HL-60 (cell line): ENCODE results near the gene PCID2.

Experiments used
- DNase-seq, 2 experiments: peaks; one replicate each; pipeline ENCODE4 v3.0.0-alpha.2; 2010 to 2020; ENCODE audit warnings: low read depth in 1 of 2, low spot score in 1 of 2
- H3K27ac ChIP-seq: fragments of 250-450 bp; sonication (Bioruptor Pico); replicated peaks from 2 replicates; pipeline ENCODE4 v1.5.1; 2020; ENCODE audit warnings: mild to moderate bottlenecking, moderate library complexity
- H3K27me3 ChIP-seq: fragments of 250-450 bp; sonication (Bioruptor Pico); 2 replicates; pipeline ENCODE4 v1.5.1; 2021; ENCODE audit warnings: mild to moderate bottlenecking, moderate library complexity; ENCODE audit not compliant: insufficient read depth, poor library complexity, severe bottlenecking
- H3K4me3 ChIP-seq: replicated peaks from 2 replicates; pipeline ENCODE4 v1.5.1; 2011; ENCODE audit warnings: mild to moderate bottlenecking, control low read depth, low read length; ENCODE audit not compliant: insufficient read depth
- GABPA ChIP-seq: IDR thresholded peaks from 2 replicates; pipeline ENCODE4 v1.6.1; 2012; ENCODE audit warnings: low read depth
- POLR2AphosphoS5 ChIP-seq: IDR thresholded peaks from 2 replicates; pipeline ENCODE4 v1.6.1; 2012; ENCODE audit warnings: low read depth
- SPI1 ChIP-seq: IDR thresholded peaks from 2 replicates; pipeline ENCODE4 v1.6.1; 2012; ENCODE audit warnings: low read depth, mild to moderate bottlenecking, borderline replicate concordance
- TF ChIP-seq, protein P1 (sequence below): IDR thresholded peaks from one replicate; pipeline ENCODE4 v1.5.1; 2011; ENCODE audit warnings: low read length, control low read depth, inconsistent platforms; ENCODE audit not compliant: insufficient read depth
- TF ChIP-seq, protein P2 (sequence below): IDR thresholded peaks from 2 replicates; pipeline ENCODE4 v1.6.1; 2012; ENCODE audit warnings: low read depth; ENCODE audit not compliant: insufficient replicate concordance

PCID2 gene

DNA sequence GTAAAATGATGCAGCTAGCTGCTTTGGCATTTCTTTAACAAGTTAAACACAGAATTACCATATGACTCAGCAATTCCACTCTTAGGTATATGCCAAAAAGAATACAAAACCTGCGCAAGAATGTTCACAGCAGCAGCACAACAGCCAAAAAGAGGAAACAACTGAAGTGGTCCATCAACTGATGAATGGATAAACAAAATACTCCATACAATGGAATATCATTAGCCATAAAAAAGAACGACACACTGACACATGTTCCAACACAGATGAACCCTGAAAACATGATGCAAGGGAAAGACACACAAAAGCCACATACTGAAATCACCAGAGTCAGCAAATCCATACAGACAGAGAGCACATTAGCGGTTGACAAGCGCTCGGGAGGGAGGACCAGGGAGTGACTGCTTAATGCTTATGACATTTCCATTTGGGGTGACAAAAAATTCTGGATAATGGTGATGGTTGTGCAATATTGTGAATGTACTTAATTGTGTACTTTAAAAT lies 3.0 kb downstream of the PCID2 start:
- Histone ChIP-seq H3K27ac (no peak overlapping the region), H3K27me3 (no peaks in the 10 kb centered on the region), H3K4me3 (no peak overlapping the region)
- no peak for DNase-seq
- TF ChIP-seq, protein P1, sequence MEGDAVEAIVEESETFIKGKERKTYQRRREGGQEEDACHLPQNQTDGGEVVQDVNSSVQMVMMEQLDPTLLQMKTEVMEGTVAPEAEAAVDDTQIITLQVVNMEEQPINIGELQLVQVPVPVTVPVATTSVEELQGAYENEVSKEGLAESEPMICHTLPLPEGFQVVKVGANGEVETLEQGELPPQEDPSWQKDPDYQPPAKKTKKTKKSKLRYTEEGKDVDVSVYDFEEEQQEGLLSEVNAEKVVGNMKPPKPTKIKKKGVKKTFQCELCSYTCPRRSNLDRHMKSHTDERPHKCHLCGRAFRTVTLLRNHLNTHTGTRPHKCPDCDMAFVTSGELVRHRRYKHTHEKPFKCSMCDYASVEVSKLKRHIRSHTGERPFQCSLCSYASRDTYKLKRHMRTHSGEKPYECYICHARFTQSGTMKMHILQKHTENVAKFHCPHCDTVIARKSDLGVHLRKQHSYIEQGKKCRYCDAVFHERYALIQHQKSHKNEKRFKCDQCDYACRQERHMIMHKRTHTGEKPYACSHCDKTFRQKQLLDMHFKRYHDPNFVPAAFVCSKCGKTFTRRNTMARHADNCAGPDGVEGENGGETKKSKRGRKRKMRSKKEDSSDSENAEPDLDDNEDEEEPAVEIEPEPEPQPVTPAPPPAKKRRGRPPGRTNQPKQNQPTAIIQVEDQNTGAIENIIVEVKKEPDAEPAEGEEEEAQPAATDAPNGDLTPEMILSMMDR = no peak
- no peak for TF ChIP-seq GABPA
- TF ChIP-seq POLR2AphosphoS5 = no peak
- TF ChIP-seq, protein P2, sequence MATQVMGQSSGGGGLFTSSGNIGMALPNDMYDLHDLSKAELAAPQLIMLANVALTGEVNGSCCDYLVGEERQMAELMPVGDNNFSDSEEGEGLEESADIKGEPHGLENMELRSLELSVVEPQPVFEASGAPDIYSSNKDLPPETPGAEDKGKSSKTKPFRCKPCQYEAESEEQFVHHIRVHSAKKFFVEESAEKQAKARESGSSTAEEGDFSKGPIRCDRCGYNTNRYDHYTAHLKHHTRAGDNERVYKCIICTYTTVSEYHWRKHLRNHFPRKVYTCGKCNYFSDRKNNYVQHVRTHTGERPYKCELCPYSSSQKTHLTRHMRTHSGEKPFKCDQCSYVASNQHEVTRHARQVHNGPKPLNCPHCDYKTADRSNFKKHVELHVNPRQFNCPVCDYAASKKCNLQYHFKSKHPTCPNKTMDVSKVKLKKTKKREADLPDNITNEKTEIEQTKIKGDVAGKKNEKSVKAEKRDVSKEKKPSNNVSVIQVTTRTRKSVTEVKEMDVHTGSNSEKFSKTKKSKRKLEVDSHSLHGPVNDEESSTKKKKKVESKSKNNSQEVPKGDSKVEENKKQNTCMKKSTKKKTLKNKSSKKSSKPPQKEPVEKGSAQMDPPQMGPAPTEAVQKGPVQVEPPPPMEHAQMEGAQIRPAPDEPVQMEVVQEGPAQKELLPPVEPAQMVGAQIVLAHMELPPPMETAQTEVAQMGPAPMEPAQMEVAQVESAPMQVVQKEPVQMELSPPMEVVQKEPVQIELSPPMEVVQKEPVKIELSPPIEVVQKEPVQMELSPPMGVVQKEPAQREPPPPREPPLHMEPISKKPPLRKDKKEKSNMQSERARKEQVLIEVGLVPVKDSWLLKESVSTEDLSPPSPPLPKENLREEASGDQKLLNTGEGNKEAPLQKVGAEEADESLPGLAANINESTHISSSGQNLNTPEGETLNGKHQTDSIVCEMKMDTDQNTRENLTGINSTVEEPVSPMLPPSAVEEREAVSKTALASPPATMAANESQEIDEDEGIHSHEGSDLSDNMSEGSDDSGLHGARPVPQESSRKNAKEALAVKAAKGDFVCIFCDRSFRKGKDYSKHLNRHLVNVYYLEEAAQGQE = no peak
- TF ChIP-seq SPI1 = no peak

DNA sequence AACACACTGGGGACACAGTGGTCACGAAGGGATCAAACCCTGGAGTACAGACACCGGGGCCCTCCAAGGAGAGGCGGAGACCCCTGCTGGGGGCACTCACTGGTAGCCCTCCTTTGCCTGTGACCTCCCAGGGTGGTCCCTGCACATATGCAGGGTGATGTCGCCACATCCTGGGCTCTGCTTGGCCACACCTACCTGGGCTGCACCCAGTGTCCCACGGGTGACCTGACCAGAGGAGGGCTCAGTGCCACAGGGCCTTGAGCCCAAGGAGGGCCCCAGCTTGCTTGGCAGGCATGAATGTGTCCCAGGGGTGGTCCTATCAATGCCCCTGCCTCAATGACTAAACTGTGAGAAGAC lies 4.1 kb downstream of the PCID2 start:
- H3K27me3 ChIP-seq = no peaks in the 10 kb centered on the region
- DNase-seq = no peak
- TF ChIP-seq POLR2AphosphoS5 = no peak
- TF ChIP-seq, protein P1 = no peak
- TF ChIP-seq SPI1 = no peak
- TF ChIP-seq, protein P2 = no peak
- no peak for TF ChIP-seq GABPA
- H3K4me3 ChIP-seq = no peak overlapping the region
- H3K27ac ChIP-seq = no peak overlapping the region

DNA sequence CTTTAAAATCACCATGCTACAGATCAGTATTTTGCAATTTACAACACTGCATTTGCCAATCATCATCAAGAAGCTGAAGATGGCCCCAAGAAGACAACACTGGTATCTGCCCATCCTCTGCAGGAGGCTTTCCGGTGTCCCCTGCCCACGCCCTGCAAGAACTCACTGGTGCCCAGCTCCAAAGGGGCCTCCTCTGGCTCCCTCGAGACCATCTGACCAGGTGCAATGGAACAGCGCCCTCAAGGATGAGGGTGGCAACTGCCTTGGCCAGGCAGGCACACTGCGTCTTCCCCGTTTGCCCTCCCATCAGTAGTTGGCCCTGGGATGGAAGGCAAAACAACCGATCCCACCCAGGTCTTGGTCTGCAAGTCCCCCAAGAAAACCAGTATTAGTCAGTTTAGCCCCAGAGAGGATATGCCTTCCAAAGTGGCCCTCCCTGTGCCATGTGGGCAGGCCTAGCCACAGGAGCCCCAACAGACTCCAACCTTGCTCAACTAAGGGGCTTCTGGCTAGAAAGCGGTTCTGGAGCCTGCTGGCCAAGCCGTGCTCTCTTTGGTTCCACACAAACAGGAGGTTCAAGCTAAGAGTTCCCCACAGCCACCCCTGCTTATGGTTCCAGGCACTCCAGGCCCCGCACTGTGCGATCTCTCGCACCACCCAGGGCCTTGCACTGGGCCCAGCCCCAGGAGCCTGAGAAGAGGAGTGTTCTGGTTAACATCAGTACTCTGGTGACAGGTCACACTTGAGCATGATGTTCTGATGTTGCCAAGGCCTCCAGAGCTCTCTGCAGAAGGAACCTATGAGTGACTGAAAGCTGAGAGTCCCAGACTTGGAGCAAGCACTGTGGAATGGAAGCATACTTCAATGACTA lies 4.7 kb downstream of the PCID2 start:
- no peak overlapping the region for H3K27ac ChIP-seq
- peak in 1 of 2 experiments; percentile 25 for DNase-seq
- H3K4me3 ChIP-seq = no peak overlapping the region
- TF ChIP-seq, protein P1 = no peak
- TF ChIP-seq GABPA (no peak), SPI1 (no peak), POLR2AphosphoS5 (no peak)
- TF ChIP-seq, protein P2 = no peak
- no peaks in the 10 kb centered on the region for H3K27me3 ChIP-seq
